ENCODE results near the gene MYO1D. TPM values are rescaled to one million over a fixed set of nuclear protein-coding genes. Genes with fewer than 3 reads are reported as not detected.

The MYO1D gene
- total and polyA plus RNA-seq, 2 of the 13 experiments (the other 11 are each of a cell fraction or from before 2014, with no cell fraction given), result 13.2 to 17.3 TPM

GRCh38 chr17:32596628-32597027 lies 280.3 kb downstream of the MYO1D start:
- POLR2A ChIA-PET, result no interaction called here
- ATAC-seq (no peak), FAIRE-seq (no peak), DNase-seq (ENCODE audit: low spot score) (no peak)
- Histone ChIP-seq H3K79me2 (ENCODE audit: insufficient read depth, low read length) (no peaks in the 10 kb centered on the region), H2AFZ (ENCODE audit: low read length) (no peak overlapping the region), H3K9me3 (ENCODE audit: low read length) (no peaks in the 10 kb centered on the region), H3K4me2 (ENCODE audit: low read depth, low read length) (no peak overlapping the region), H4K20me1 (ENCODE audit: insufficient read depth, low read length) (no peaks in the 10 kb centered on the region), H3K4me1 (ENCODE audit: insufficient read depth, low read length) (no peaks in the 10 kb centered on the region), H3K9ac (ENCODE audit: insufficient read depth, low read depth, low read length) (no peak overlapping the region), H3K27me3 (ENCODE audit: control insufficient read depth in 1 of 2, insufficient read depth in 2 of 2, low read length in 2 of 2) (no peaks in the 10 kb centered on the region), H3K27ac (ENCODE audit: extremely low read length, insufficient read depth, low read length) (no peak overlapping the region), H3K36me3 (replicated peaks in 1 of 2; ENCODE audit: control insufficient read depth in 1 of 2, insufficient read depth in 2 of 2, low read length in 2 of 2) (no peaks in the 10 kb centered on the region; a peak in 2 of 5 replicates), H3K4me3 (replicated peaks in 1 of 3; ENCODE audit: insufficient read depth in 1 of 3, low read depth in 2 of 3, low read length in 3 of 3) (no peak overlapping the region)
- BruUV-seq (replicated peaks), result no TSS peak
- in situ Hi-C loops (cut with HindIII; ENCODE audit: extremely low pct_ligation_motif_present, low pct_unique_long_range_greater_than_20kb), result no loop called here
- CTCF ChIA-PET (ENCODE audit: low intra/inter-chr PET ratio, low total read pairs), result no interaction called here
- intact Hi-C loops (cut with micrococcal nuclease; ENCODE audit: unreplicated experiment), result no loop called here
- TF ChIP-seq ZNF567 (CRISPR knock-in tag; IDR thresholded peaks at IDR 0.05; ENCODE audit: borderline replicate concordance) (no peak), EEA1 (CRISPR knock-in tag; IDR thresholded peaks at IDR 0.05; ENCODE audit: borderline replicate concordance) (no peak), ZNF788 (CRISPR knock-in tag; IDR thresholded peaks at IDR 0.05; ENCODE audit: borderline replicate concordance) (no peak), SNAPC5 (CRISPR knock-in tag; IDR thresholded peaks at IDR 0.05; ENCODE audit: borderline replicate concordance) (no peak), KAT2B (IDR thresholded peaks at IDR 0.05; ENCODE audit: borderline replicate concordance, low read depth, low read length) (no peak), TFDP1 (CRISPR knock-in tag; IDR thresholded peaks at IDR 0.05; ENCODE audit: borderline replicate concordance) (no peak), ZNF12 (CRISPR knock-in tag; IDR thresholded peaks at IDR 0.05) (no peak), REXO4 (CRISPR knock-in tag; IDR thresholded peaks at IDR 0.05; ENCODE audit: borderline replicate concordance) (no peak), TEAD2 (CRISPR knock-in tag; IDR thresholded peaks at IDR 0.05) (no peak), IRX3 (CRISPR knock-in tag; IDR thresholded peaks at IDR 0.05; ENCODE audit: borderline replicate concordance, low read depth) (no peak), ZNF646 (CRISPR knock-in tag; IDR thresholded peaks at IDR 0.05) (no peak)
- WGBS (ENCODE audit: low lambda C conversion rate), result 97% methylated on average over 2 of the region's 2 CpGs

Data from HepG2 (cell line).